PC-3 (cell line): ENCODE results near the gene TNFRSF11A. TPM values are rescaled to one million over a fixed set of nuclear protein-coding genes. Genes with fewer than 3 reads are reported as not detected.
A peak's percentile ranks its signal among the peaks of the same experiment; 100 is the strongest.

Experiments used
- ATAC-seq: fragments of 200-7000 bp; cut with Tn5 transposase; 2 replicates; pipeline ENCODE4 v1.9.1; 2020; ENCODE audit warnings: mild to moderate bottlenecking, moderate library complexity
- BruUV-seq: library from RNA; stranded (reverse); fragments of 400-500 nt; replicated peaks from 2 replicates; lab custom pipeline; 2021; lab: Mats Ljungman, UMichigan
- CTCF ChIA-PET: fragments of 300-600 bp; sonication (Branson Sonifier 250); formaldehyde crosslinking; loops from one replicate; lab custom pipeline; 2022; ENCODE audit warnings: antibody characterized with exemption; lab: Charles Lee
- POLR2A ChIA-PET: fragments of 300-600 bp; sonication (Branson Sonifier 250); formaldehyde crosslinking; loops from one replicate; lab custom pipeline; 2022; ENCODE audit warnings: antibody characterized with exemption; ENCODE audit not compliant: unreplicated experiment; lab: Charles Lee
- DNase-seq: peaks from one replicate; pipeline ENCODE4 v3.0.0-alpha.2; 2015
- H2AFZ ChIP-seq: fragments of 300-600 bp; sonication (generic); 2 replicates; pipeline ENCODE4 v1.6.0; 2016; ENCODE audit warnings: antibody characterized with exemption, low read length
- H3F3A ChIP-seq: fragments of 300-600 bp; sonication (generic); one replicate; pipeline ENCODE4 v1.6.0; 2017; ENCODE audit warnings: antibody characterized with exemption, low read length, control low read depth, mild to moderate bottlenecking; ENCODE audit not compliant: unreplicated experiment
- H3K27ac ChIP-seq: fragments of 300-600 bp; sonication (generic); 2 replicates; pipeline ENCODE4 v1.5.1; 2016; ENCODE audit warnings: mild to moderate bottlenecking, low read length
- H3K27me3 ChIP-seq: fragments of 300-600 bp; sonication (generic); 2 replicates; pipeline ENCODE4 v1.6.1; 2016; ENCODE audit warnings: low read length, mixed read lengths
- H3K36me3 ChIP-seq: fragments of 300-600 bp; sonication (generic); 2 replicates; pipeline ENCODE4 v1.6.1; 2016; ENCODE audit warnings: low read depth, mixed run types, low read length, mixed read lengths
- H3K4me1 ChIP-seq: fragments of 300-600 bp; sonication (generic); 2 replicates; pipeline ENCODE4 v1.5.1; 2016; ENCODE audit warnings: low read length; ENCODE audit not compliant: insufficient read depth
- H3K4me2 ChIP-seq: fragments of 300-600 bp; sonication (generic); 2 replicates; pipeline ENCODE4 v1.6.0; 2016; ENCODE audit warnings: low read length
- H3K4me3 ChIP-seq: fragments of 300-600 bp; sonication (generic); 2 replicates; pipeline ENCODE4 v1.5.1; 2016; ENCODE audit warnings: mild to moderate bottlenecking, low read length, mixed read lengths
- H3K79me2 ChIP-seq: fragments of 300-600 bp; sonication (generic); 2 replicates; pipeline ENCODE4 v1.6.1; 2017; ENCODE audit warnings: low read length, mixed read lengths
- H3K9ac ChIP-seq: fragments of 300-600 bp; sonication (generic); 2 replicates; pipeline ENCODE4 v1.6.0; 2016; ENCODE audit warnings: mild to moderate bottlenecking, low read length
- H3K9me2 ChIP-seq: fragments of 300-600 bp; sonication (generic); replicated peaks from 2 replicates; pipeline ENCODE4 v1.6.1; 2016; ENCODE audit warnings: mixed run types, low read length, mixed read lengths
- H3K9me3 ChIP-seq: fragments of 300-600 bp; sonication (generic); 2 replicates; pipeline ENCODE4 v1.6.1; 2016; ENCODE audit warnings: low read length, mixed read lengths
- H4K20me1 ChIP-seq: fragments of 300-600 bp; sonication (generic); 2 replicates; pipeline ENCODE4 v1.6.1; 2016; ENCODE audit warnings: low read length, mixed read lengths
- CTCF ChIP-seq: fragments of 300-600 bp; sonication (generic); conservative IDR thresholded peaks from 2 replicates; pipeline ENCODE4 v1.5.1; 2017; ENCODE audit warnings: antibody characterized with exemption, low read depth, mild to moderate bottlenecking, low read length
- EZH2 ChIP-seq: fragments of 300-600 bp; sonication (generic); IDR thresholded peaks from one replicate; pipeline ENCODE4 v1.6.1; 2017; ENCODE audit warnings: antibody characterized with exemption, mild to moderate bottlenecking, low read length; ENCODE audit not compliant: unreplicated experiment
- EZH2phosphoT487 ChIP-seq: fragments of 300-600 bp; sonication (generic); IDR thresholded peaks from 2 replicates; pipeline ENCODE4 v1.6.1; 2018; ENCODE audit warnings: mild to moderate bottlenecking, antibody characterized with exemption, low read length, borderline replicate concordance
- intact Hi-C: fragments of 100-400 bp; cut with micrococcal nuclease; formaldehyde crosslinking; loops from 2 replicates; pipeline ENCODE4 v1.9.0; 2023
- total RNA-seq: library from RNA; depleted of rRNA; stranded (reverse); fragments of >200 nt; gene quantifications from 2 replicates; pipeline ENCODE4 v1.2.3, GENCODE V29; 2014

TNFRSF11A gene
- total RNA-seq, 1 experiment from 2014 or later = 26.5 TPM

DNA sequence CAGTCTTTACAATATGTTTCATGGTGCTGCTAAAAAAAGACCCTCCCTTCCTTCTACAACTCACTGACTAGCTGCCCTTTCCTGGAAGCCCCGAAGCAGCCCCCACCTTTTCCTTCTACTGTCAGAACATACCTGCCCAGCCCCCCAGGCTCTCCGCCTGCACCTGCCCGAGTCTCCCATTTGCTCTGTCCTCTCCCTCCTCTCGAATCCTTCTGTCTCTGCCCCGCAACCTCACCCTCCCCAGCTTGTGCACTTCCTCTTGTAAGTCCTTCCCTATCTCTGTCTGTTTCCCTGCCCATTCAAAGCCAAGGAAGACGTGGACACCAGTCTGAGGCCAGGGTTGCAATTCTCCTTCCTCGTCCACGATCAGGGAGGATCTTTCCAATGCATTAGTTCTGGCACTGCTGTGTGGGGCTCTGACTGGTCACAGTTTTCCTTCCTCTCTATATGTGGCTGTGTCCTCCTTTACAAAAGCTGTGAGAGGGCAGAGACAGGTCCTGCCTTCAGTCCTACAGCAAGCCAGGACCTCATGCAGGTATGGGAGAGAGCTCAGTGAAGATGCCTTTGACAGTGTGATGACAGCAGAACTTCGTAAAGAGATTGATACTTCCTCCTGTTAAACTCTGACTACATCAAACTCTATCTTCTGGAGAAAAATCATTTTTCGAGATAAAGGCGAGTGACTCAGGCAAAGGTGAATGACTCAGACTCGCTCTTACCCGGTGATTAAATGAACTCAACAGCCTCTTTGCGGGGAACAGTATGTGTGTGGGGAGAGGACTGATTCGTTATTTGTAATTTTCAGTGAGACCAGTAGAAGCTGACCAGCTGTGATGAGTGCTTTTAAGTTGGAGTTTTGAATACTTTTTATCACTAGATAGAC lies 14.2 kb downstream of the TNFRSF11A start:
- peak; percentile 89 for DNase-seq
- peak overlapping the region; percentile 3; the same call in 1 of the 2 replicates for H3K4me3 ChIP-seq
- H3K9ac ChIP-seq = no peak overlapping the region

GRCh38 chr18:62340996-62341395 lies 15.9 kb downstream of the TNFRSF11A start:
- no peak overlapping the region for H3K9ac ChIP-seq
- peaks cover 49% of the 10 kb centered on the region for H3K79me2 ChIP-seq
- no peaks in the 10 kb centered on the region for H3K9me2 ChIP-seq
- ATAC-seq = no peak
- H3K4me2 ChIP-seq = no peak overlapping the region
- intact Hi-C loops = no loop called here
- no peak overlapping the region for H2AFZ ChIP-seq
- H3F3A ChIP-seq = no peaks in the 10 kb centered on the region
- no TSS peak for BruUV-seq
- no peak overlapping the region for H3K4me3 ChIP-seq
- no peaks in the 10 kb centered on the region; the same call in 1 of the 2 replicates for H4K20me1 ChIP-seq
- DNase-seq = no peak
- no peak overlapping the region for H3K27ac ChIP-seq
- H3K27me3 ChIP-seq = no peaks in the 10 kb centered on the region
- POLR2A ChIA-PET = no interaction called here
- peaks cover 3% of the 10 kb centered on the region; the same call in 1 of the 2 replicates for H3K36me3 ChIP-seq
- H3K9me3 ChIP-seq = no peaks in the 10 kb centered on the region
- peaks cover 38% of the 10 kb centered on the region for H3K4me1 ChIP-seq
- CTCF ChIA-PET = no interaction called here
- no peak for TF ChIP-seq CTCF
- no peak for TF ChIP-seq EZH2
- TF ChIP-seq EZH2phosphoT487 = no peak

More for the DNA sequence above, 14.2 kb downstream of the TNFRSF11A start:
- TF ChIP-seq EZH2phosphoT487 (no peak), EZH2 (no peak), CTCF (no peak)
- H3K27ac ChIP-seq = peak overlapping the region; percentile 69
- peaks cover 55% of the 10 kb centered on the region for H3K4me1 ChIP-seq
- ChIA-PET CTCF (no interaction called here), POLR2A (interaction anchor here (0.6 kb wide), 2 partner anchors 10 to 60 kb away, joined by 3 to 4 read pairs; no protein-coding TSS in a partner anchor)
- H4K20me1 ChIP-seq = no peaks in the 10 kb centered on the region; the same call in 1 of the 2 replicates
- H3K9me2 ChIP-seq = no peaks in the 10 kb centered on the region
- H3F3A ChIP-seq = no peaks in the 10 kb centered on the region
- peaks cover 3% of the 10 kb centered on the region; the same call in 1 of the 2 replicates for H3K36me3 ChIP-seq
- no TSS peak for BruUV-seq
- peak overlapping the region; percentile 63 for H3K4me2 ChIP-seq
- H3K9me3 ChIP-seq = no peaks in the 10 kb centered on the region
- peak; percentile 91 for ATAC-seq
- peaks cover 65% of the 10 kb centered on the region for H3K79me2 ChIP-seq
- no peak overlapping the region for H2AFZ ChIP-seq
- intact Hi-C loops = no loop called here
- no peaks in the 10 kb centered on the region for H3K27me3 ChIP-seq

GRCh38 chr18:62341473-62341872 lies 16.4 kb downstream of the TNFRSF11A start:
- ChIA-PET POLR2A (no interaction called here), CTCF (no interaction called here)

More at GRCh38 chr18:62341473-62341872, 16.4 kb downstream of the TNFRSF11A start:
- no peak overlapping the region for H3K27ac ChIP-seq
- peaks cover 34% of the 10 kb centered on the region for H3K4me1 ChIP-seq
- TF ChIP-seq EZH2phosphoT487 (no peak), EZH2 (no peak), CTCF (no peak)
- H2AFZ ChIP-seq = no peak overlapping the region
- intact Hi-C loops = no loop called here
- BruUV-seq = no TSS peak
- no peaks in the 10 kb centered on the region for H3K9me3 ChIP-seq
- DNase-seq (no peak), ATAC-seq (no peak)
- H3K4me3 ChIP-seq = no peak overlapping the region
- peaks cover 44% of the 10 kb centered on the region for H3K79me2 ChIP-seq
- no peak overlapping the region for H3K4me2 ChIP-seq
- H3F3A ChIP-seq = no peaks in the 10 kb centered on the region
- no peaks in the 10 kb centered on the region; the same call in 1 of the 2 replicates for H4K20me1 ChIP-seq
- no peaks in the 10 kb centered on the region for H3K9me2 ChIP-seq
- H3K27me3 ChIP-seq = no peaks in the 10 kb centered on the region
- peaks cover 3% of the 10 kb centered on the region; the same call in 1 of the 2 replicates for H3K36me3 ChIP-seq
- H3K9ac ChIP-seq = no peak overlapping the region
